OCI-LY7 (cell line): Measurements from ENCODE around the gene GPR52.

Source experiments
- CTCF ChIP-seq: fragments of 200-600 bp; sonication (generic); conservative IDR thresholded peaks from 2 replicates; pipeline ENCODE4 v1.5.1; 2014; ENCODE audit warnings: mild to moderate bottlenecking, antibody characterized with exemption, low read length, moderate library complexity, mixed read lengths
- EZH2phosphoT487 ChIP-seq: fragments of 200-600 bp; sonication (generic); IDR thresholded peaks from 2 replicates; pipeline ENCODE4 v1.6.1; 2018; ENCODE audit warnings: low read depth, borderline replicate concordance, mild to moderate bottlenecking, mixed run types, antibody characterized with exemption, low read length, moderate library complexity, mixed read lengths

DNA sequence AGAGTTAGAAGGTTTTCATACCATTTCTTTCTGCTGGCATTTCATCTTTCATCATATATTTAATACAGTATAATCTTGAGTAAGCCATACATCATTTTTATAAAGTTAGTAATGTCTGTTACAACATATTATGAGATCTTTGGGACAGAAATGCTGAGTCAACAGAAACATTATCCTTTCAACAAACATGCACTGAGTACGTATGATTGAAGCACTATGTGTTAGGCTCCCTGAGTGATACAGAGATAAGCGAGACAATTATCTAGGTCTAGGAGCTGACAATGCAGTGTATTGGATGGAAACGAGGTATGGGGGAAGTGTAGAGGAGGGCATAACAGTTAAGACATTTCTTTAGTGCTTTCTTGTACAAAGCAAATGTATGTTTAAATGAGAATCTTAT lies 19.7 kb upstream of the GPR52 start:
- TF ChIP-seq CTCF = no peak
- no peak for TF ChIP-seq EZH2phosphoT487
